H1 (cell line): ENCODE results near the gene GRID1. TPM values are rescaled to one million over a fixed set of nuclear protein-coding genes. Genes with fewer than 3 reads are reported as not detected.

Experiments used
- CHD1 ChIP-seq: IDR thresholded peaks from 2 replicates; pipeline ENCODE4 v1.6.1; 2012; ENCODE audit warnings: low read depth, low read length, improper control_type of control experiment
- CREB1 ChIP-seq: IDR thresholded peaks from 2 replicates; pipeline ENCODE4 v1.6.1; 2012; ENCODE audit warnings: inconsistent platforms
- EP300 ChIP-seq, 2 experiments: IDR thresholded peaks; 1 replicate in 1 of 2; 2 replicates in 1 of 2; pipeline ENCODE4 v1.6.1; 2011 to 2012; ENCODE audit warnings: low read depth in 2 of 2, low read length in 2 of 2, mild to moderate bottlenecking in 2 of 2, borderline replicate concordance in 1 of 2, inconsistent platforms in 1 of 2, moderate library complexity in 1 of 2
- POLR2AphosphoS5 ChIP-seq: IDR thresholded peaks from 2 replicates; pipeline ENCODE4 v1.6.1; 2011; ENCODE audit warnings: low read depth, low read length
- RAD21 ChIP-seq, 2 experiments: IDR thresholded peaks in 1 of 2; conservative IDR thresholded peaks in 1 of 2; 2 replicates each; pipeline ENCODE4 v1.6.1; 2011; ENCODE audit warnings: low read depth in 2 of 2, low read length in 2 of 2, improper control_type of control experiment in 1 of 2, inconsistent platforms in 1 of 2, mild to moderate bottlenecking in 1 of 2, moderate library complexity in 1 of 2
- RBBP5 ChIP-seq: IDR thresholded peaks from 2 replicates; pipeline ENCODE4 v1.7.1; 2012; ENCODE audit warnings: low read depth, mild to moderate bottlenecking, inconsistent platforms, low read length, moderate library complexity, borderline replicate concordance
- SP2 ChIP-seq: IDR thresholded peaks from 2 replicates; pipeline ENCODE4 v1.6.1; 2012; ENCODE audit warnings: mild to moderate bottlenecking, low read length, inconsistent platforms
- SP4 ChIP-seq: IDR thresholded peaks from 2 replicates; pipeline ENCODE4 v1.6.1; 2012; ENCODE audit warnings: low read length, inconsistent platforms
- TAF7 ChIP-seq: optimal IDR thresholded peaks from 2 replicates; pipeline ENCODE3; 2011; ENCODE audit warnings: low read depth, mild to moderate bottlenecking, inconsistent platforms, low read length, moderate library complexity, borderline replicate concordance
- TCF12 ChIP-seq: IDR thresholded peaks from 2 replicates; pipeline ENCODE4 v1.6.1; 2011; ENCODE audit warnings: low read depth, mild to moderate bottlenecking, low read length
- YY1 ChIP-seq: IDR thresholded peaks from 2 replicates; pipeline ENCODE4 v1.6.1; 2011; ENCODE audit warnings: low read depth, mild to moderate bottlenecking, low read length
- polyA plus RNA-seq, 7 experiments: library from polyadenylated mRNA; depleted of rRNA in 3 of 7; stranded (reverse) in 5 of 7; unstranded in 2 of 7; fragments of >200 nt in 5 of 7; fragments of 200-250 nt in 2 of 7; gene quantifications; 1 replicate in 5 of 7; 2 replicates in 1 of 7; 4 replicates in 1 of 7; pipeline versions ENCODE4 v1.2.1 to v1.2.3, GENCODE V29; 2011 to 2013; ENCODE audit warnings: missing spikeins in 2 of 7, mixed read lengths in 2 of 7
- total RNA-seq: library from RNA; stranded (reverse); fragmentation: NEBNext Ultra II Directional; extraction: Animal tissue kit (Norgen Biotek cat#: 25700); gene quantifications from 2 replicates; pipeline ENCODE4 v1.2.1, GENCODE V29; 2021

Gene GRID1
- total and polyA plus RNA-seq, 2 of the 8 experiments (the other 6 are each of a cell fraction or from before 2014, with no cell fraction given) = 0.22 to 0.30 TPM

GRCh38 chr10:85786401-85786899 is 580.1 kb downstream of the GRID1 start (continued):
- TF ChIP-seq RAD21 (IDR thresholded peaks at IDR 0.05 in 1 of 2, conservative IDR thresholded peaks at IDR 0.05 in 1 of 2; ENCODE audit: low read depth in 2 of 2, low read length in 2 of 2) (peak; percentile 70 to 79), CREB1 (no peak), EP300 (IDR thresholded peaks at IDR 0.05; ENCODE audit: borderline replicate concordance in 1 of 2, low read depth in 2 of 2, low read length in 2 of 2) (no peak), CHD1 (no peak), RBBP5 (no peak), POLR2AphosphoS5 (no peak), TAF7 (no peak), SP2 (no peak), TCF12 (no peak), SP4 (no peak), YY1 (no peak)
- TF ChIP-seq, all 59 proteins: peak for 3
